H1 (cell line): ENCODE measurements around the gene ZFR. TPM values are rescaled to one million over a fixed set of nuclear protein-coding genes. Genes with fewer than 3 reads are reported as not detected.

Experiments
- CTCF ChIA-PET: fragments of 300-600 bp; sonication (Branson Sonifier 250); formaldehyde crosslinking; loops from one replicate; lab custom pipeline; 2021; ENCODE audit not compliant: partially characterized antibody; lab: Charles Lee
- POLR2A ChIA-PET: fragments of 300-600 bp; sonication (Branson Sonifier 250); formaldehyde crosslinking; loops from one replicate; lab custom pipeline; 2021; ENCODE audit warnings: inconsistent platforms; ENCODE audit not compliant: partially characterized antibody; lab: Charles Lee
- DNase-seq, 2 experiments: peaks; one replicate each; pipeline versions ENCODE4 v3.0.0 to v3.0.0-alpha.2; 2010 to 2022; ENCODE audit warnings: low spot score in 2 of 2, low read depth in 1 of 2, mixed read lengths in 1 of 2
- FAIRE-seq: peaks from 2 replicates; lab custom pipeline; 2011; peaks lifted over from hg19 to GRCh38; lab: Jason Lieb, UNC
- H2AFZ ChIP-seq: 2 replicates; pipeline ENCODE4 v1.8.1; 2012; ENCODE audit warnings: low read length, inconsistent platforms
- H2AK5ac ChIP-seq: 2 replicates; pipeline ENCODE4 v1.6.1; 2013; ENCODE audit warnings: low read depth, low read length
- H2BK120ac ChIP-seq: replicated peaks from 2 replicates; pipeline ENCODE3; 2013; ENCODE audit warnings: low read depth, low read length, inconsistent platforms
- H2BK12ac ChIP-seq: 2 replicates; pipeline ENCODE4 v1.6.1; 2013; ENCODE audit warnings: low read depth, low read length
- H2BK15ac ChIP-seq: 2 replicates; pipeline ENCODE4 v1.6.1; 2013; ENCODE audit warnings: low read length
- H2BK20ac ChIP-seq: 2 replicates; pipeline ENCODE4 v1.6.1; 2013; ENCODE audit warnings: low read length
- H2BK5ac ChIP-seq: 2 replicates; pipeline ENCODE4 v1.6.1; 2013; ENCODE audit warnings: low read depth, low read length
- H3K14ac ChIP-seq: 2 replicates; pipeline ENCODE4 v1.6.1; 2013; ENCODE audit warnings: inconsistent platforms; ENCODE audit not compliant: insufficient read length
- H3K18ac ChIP-seq: 2 replicates; pipeline ENCODE4 v1.6.1; 2013; ENCODE audit warnings: low read length; ENCODE audit errors: extremely low read depth
- H3K23ac ChIP-seq: 2 replicates; pipeline ENCODE4 v1.6.1; 2013; ENCODE audit warnings: inconsistent platforms; ENCODE audit not compliant: insufficient read length
- H3K23me2 ChIP-seq: 2 replicates; pipeline ENCODE4 v1.6.1; 2013; ENCODE audit warnings: low read depth, low read length
- H3K27ac ChIP-seq: 2 replicates; pipeline ENCODE4 v1.6.1; 2011; ENCODE audit warnings: low read depth, low read length, inconsistent platforms
- H3K27me3 ChIP-seq, 4 experiments: replicated peaks in 1 of 4; 1 replicate in 1 of 4; 2 replicates in 3 of 4; pipeline versions ENCODE4 v1.6.1 to v1.8.1; 2011 to 2013; ENCODE audit warnings: low read length in 3 of 4, mild to moderate bottlenecking in 3 of 4, inconsistent platforms in 2 of 4, mixed read lengths in 2 of 4, moderate library complexity in 1 of 4; ENCODE audit not compliant: control insufficient read depth in 3 of 4, insufficient read depth in 3 of 4; ENCODE audit errors: extremely low read depth in 1 of 4
- H3K36me3 ChIP-seq, 4 experiments: 2 replicates each; pipeline versions ENCODE4 v1.6.1 to v1.8.1; 2011 to 2013; ENCODE audit warnings: mild to moderate bottlenecking in 4 of 4, low read length in 3 of 4, moderate library complexity in 2 of 4, control low read depth in 1 of 4, inconsistent platforms in 1 of 4; ENCODE audit not compliant: insufficient read depth in 4 of 4, control insufficient read depth in 2 of 4
- H3K4ac ChIP-seq: replicated peaks from 2 replicates; pipeline ENCODE3; 2013; ENCODE audit warnings: low read length, low read depth, mixed read lengths, inconsistent platforms; ENCODE audit not compliant: insufficient read length
- H3K4me1 ChIP-seq, 4 experiments: replicated peaks in 1 of 4; 1 replicate in 1 of 4; 2 replicates in 3 of 4; pipeline versions ENCODE4 v1.6.1 to v1.8.1; 2011 to 2013; ENCODE audit warnings: low read length in 3 of 4, inconsistent platforms in 2 of 4, mixed read lengths in 1 of 4; ENCODE audit not compliant: insufficient read depth in 4 of 4, control insufficient read depth in 3 of 4
- H3K4me2 ChIP-seq, 2 experiments: 2 replicates each; pipeline versions ENCODE4 v1.6.1 to v1.8.1; 2011 to 2013; ENCODE audit warnings: low read depth in 2 of 2, low read length in 2 of 2, control low read depth in 1 of 2, inconsistent platforms in 1 of 2, mild to moderate bottlenecking in 1 of 2; ENCODE audit not compliant: insufficient read depth in 1 of 2
- H3K4me3 ChIP-seq, 4 experiments: fragments of 200-600, 300-600 bp in 1 of 4; sonication (generic), shearing (Covaris generic), sonication (Bioruptor Twin) in 1 of 4; 2 replicates each; pipeline versions ENCODE4 v1.5.1 to v1.8.1; 2011 to 2016; ENCODE audit warnings: low read length in 4 of 4, low read depth in 3 of 4, control low read depth in 2 of 4, inconsistent platforms in 2 of 4, mild to moderate bottlenecking in 2 of 4, mixed read lengths in 1 of 4, moderate library complexity in 1 of 4; ENCODE audit not compliant: insufficient read depth in 2 of 4; ENCODE audit errors: extremely low read depth in 1 of 4
- H3K56ac ChIP-seq: replicated peaks from 2 replicates; pipeline ENCODE3; 2013; ENCODE audit warnings: low read depth, mild to moderate bottlenecking, mixed read lengths, low read length, inconsistent platforms; ENCODE audit not compliant: insufficient read length
- H3K79me1 ChIP-seq: 2 replicates; pipeline ENCODE4 v1.6.1; 2013; ENCODE audit warnings: low read depth, low read length, control low read depth
- H3K79me2 ChIP-seq, 2 experiments: 2 replicates each; pipeline versions ENCODE4 v1.6.1 to v1.8.1; 2012 to 2013; ENCODE audit warnings: low read length in 2 of 2, mild to moderate bottlenecking in 2 of 2, inconsistent platforms in 1 of 2; ENCODE audit not compliant: insufficient read depth in 2 of 2, control insufficient read depth in 1 of 2
- H3K9ac ChIP-seq, 4 experiments: replicated peaks in 1 of 4; 1 replicate in 1 of 4; 2 replicates in 3 of 4; pipeline versions ENCODE4 v1.6.1 to v1.8.1; 2011 to 2013; ENCODE audit warnings: low read depth in 3 of 4, low read length in 3 of 4, control low read depth in 2 of 4, mild to moderate bottlenecking in 2 of 4, moderate library complexity in 2 of 4, inconsistent platforms in 1 of 4; ENCODE audit errors: extremely low read depth in 1 of 4
- H3K9me3 ChIP-seq, 2 experiments: 2 replicates each; pipeline versions ENCODE4 v1.6.1 to v1.8.1; 2012 to 2013; ENCODE audit warnings: mild to moderate bottlenecking in 2 of 2, moderate library complexity in 2 of 2, control low read depth in 1 of 2, inconsistent platforms in 1 of 2, low read depth in 1 of 2, low read length in 1 of 2, mixed read lengths in 1 of 2; ENCODE audit not compliant: insufficient read depth in 2 of 2
- H4K20me1 ChIP-seq, 2 experiments: replicated peaks in 1 of 2; 2 replicates each; pipeline versions ENCODE3 to v1.8.1; 2011 to 2013; ENCODE audit warnings: inconsistent platforms in 2 of 2, low read length in 2 of 2, mild to moderate bottlenecking in 1 of 2; ENCODE audit not compliant: insufficient read depth in 2 of 2, control insufficient read depth in 1 of 2
- H4K5ac ChIP-seq: 2 replicates; pipeline ENCODE4 v1.6.1; 2013; ENCODE audit warnings: low read length, low read depth, mixed read lengths, inconsistent platforms; ENCODE audit not compliant: insufficient read length
- H4K8ac ChIP-seq: 2 replicates; pipeline ENCODE4 v1.8.0; 2013; ENCODE audit warnings: mild to moderate bottlenecking, moderate library complexity, low read length, inconsistent platforms; ENCODE audit not compliant: insufficient read depth; ENCODE audit errors: extremely low read depth
- H4K91ac ChIP-seq: replicated peaks from 2 replicates; pipeline ENCODE3; 2013; ENCODE audit warnings: low read length, mixed read lengths, inconsistent platforms; ENCODE audit not compliant: insufficient read length
- CREB1 ChIP-seq: IDR thresholded peaks from 2 replicates; pipeline ENCODE4 v1.6.1; 2012; ENCODE audit warnings: inconsistent platforms
- GABPA ChIP-seq: IDR thresholded peaks from 2 replicates; pipeline ENCODE4 v1.6.1; 2011; ENCODE audit warnings: mild to moderate bottlenecking, low read length, moderate library complexity, borderline replicate concordance; ENCODE audit not compliant: insufficient read depth
- POLR2AphosphoS5 ChIP-seq: IDR thresholded peaks from 2 replicates; pipeline ENCODE4 v1.6.1; 2011; ENCODE audit warnings: low read depth, low read length
- WGBS, 2 experiments: shearing (Covaris generic) in 1 of 2; methylation state at CpG; one replicate each; pipeline versions ENCODE4 v1.1.6 to v1.1.7; 2013 to 2015; ENCODE audit warnings: low lambda C conversion rate in 2 of 2, mixed read lengths in 2 of 2, inconsistent platforms in 1 of 2, low coverage in 1 of 2, missing lambda C conversion rate in 1 of 2; ENCODE audit not compliant: insufficient replicate concordance in 2 of 2, insufficient coverage in 1 of 2, insufficient read length in 1 of 2; ENCODE audit errors: extremely low coverage in 1 of 2, missing lambda C conversion rate in 1 of 2; 5-methylcytosine and 5-hydroxymethylcytosine counted together
- long read RNA-seq, 2 experiments: library from RNA in 1 of 2; library from capped mRNA in 1 of 2; stranded (forward); transcript quantifications; one replicate each; pipeline ENCODE4 v2.0.0, GENCODE V29; 2021; ENCODE audit warnings: inconsistent platforms in 1 of 2
- polyA minus RNA-seq, 3 experiments: library from RNA; depleted of rRNA, polyadenylated mRNA; stranded (reverse); fragments of >200 nt; gene quantifications; 1 replicate in 2 of 3; 2 replicates in 1 of 3; pipeline ENCODE4 v1.2.3, GENCODE V29; 2011
- polyA plus RNA-seq, 7 experiments: library from polyadenylated mRNA; depleted of rRNA in 3 of 7; stranded (reverse) in 5 of 7; unstranded in 2 of 7; fragments of >200 nt in 5 of 7; fragments of 200-250 nt in 2 of 7; gene quantifications; 1 replicate in 5 of 7; 2 replicates in 1 of 7; 4 replicates in 1 of 7; pipeline versions ENCODE4 v1.2.1 to v1.2.3, GENCODE V29; 2011 to 2013; ENCODE audit warnings: missing spikeins in 2 of 7, mixed read lengths in 2 of 7
- total RNA-seq: library from RNA; stranded (reverse); fragmentation: NEBNext Ultra II Directional; extraction: Animal tissue kit (Norgen Biotek cat#: 25700); gene quantifications from 2 replicates; pipeline ENCODE4 v1.2.1, GENCODE V29; 2021
- TF ChIP-seq, protein P1 (sequence below): IDR thresholded peaks from 2 replicates; pipeline ENCODE4 v1.6.1; 2011; ENCODE audit warnings: low read depth, mild to moderate bottlenecking, low read length; ENCODE audit not compliant: insufficient read depth
- TF ChIP-seq, protein P2 (sequence below): IDR thresholded peaks from 2 replicates; pipeline ENCODE4 v1.6.1; 2012; ENCODE audit warnings: inconsistent platforms

The ZFR gene
- total RNA-seq (66.2 and 68.8 TPM in 2 replicates), polyA plus RNA-seq (2011; rRNA removed) (85.6 and 92.7 TPM in 2 replicates), polyA minus RNA-seq (2011; rRNA and poly(A)+ RNA removed) (317 and 380 TPM in 2 replicates)
- polyA plus RNA-seq (2011; cell fraction: cytosol; rRNA removed) = 65.6 TPM
- 153 TPM for polyA plus RNA-seq (2011; cell fraction: nucleus; rRNA removed)
- 32.8 to 53.6 TPM (median 40.0 TPM) in 4 replicates for polyA plus RNA-seq (2012, experiment 1 of 2)
- 3.5 TPM for polyA plus RNA-seq (2012, experiment 2 of 2)
- 49.9 TPM for polyA plus RNA-seq (2013, experiment 1 of 2)
- polyA plus RNA-seq (2013, experiment 2 of 2) = 51.6 TPM
- 67.5 TPM for polyA minus RNA-seq (2011; cell fraction: cytosol; rRNA and poly(A)+ RNA removed)
- 193 TPM for polyA minus RNA-seq (2011; cell fraction: nucleus; rRNA and poly(A)+ RNA removed)
- long read RNA-seq, experiment 1, partial matches to known transcripts = 37 of 70 reads
- long read RNA-seq, experiment 1, other reads (novel, unspliced or antisense) = 28 of 70 reads
- long read RNA-seq, experiment 2, full-length matches to known transcripts = 2 of 6 reads
- long read RNA-seq, experiment 2, partial matches to known transcripts = 2 of 6 reads
- long read RNA-seq, experiment 2, other reads (novel, unspliced or antisense) = 2 of 6 reads

DNA sequence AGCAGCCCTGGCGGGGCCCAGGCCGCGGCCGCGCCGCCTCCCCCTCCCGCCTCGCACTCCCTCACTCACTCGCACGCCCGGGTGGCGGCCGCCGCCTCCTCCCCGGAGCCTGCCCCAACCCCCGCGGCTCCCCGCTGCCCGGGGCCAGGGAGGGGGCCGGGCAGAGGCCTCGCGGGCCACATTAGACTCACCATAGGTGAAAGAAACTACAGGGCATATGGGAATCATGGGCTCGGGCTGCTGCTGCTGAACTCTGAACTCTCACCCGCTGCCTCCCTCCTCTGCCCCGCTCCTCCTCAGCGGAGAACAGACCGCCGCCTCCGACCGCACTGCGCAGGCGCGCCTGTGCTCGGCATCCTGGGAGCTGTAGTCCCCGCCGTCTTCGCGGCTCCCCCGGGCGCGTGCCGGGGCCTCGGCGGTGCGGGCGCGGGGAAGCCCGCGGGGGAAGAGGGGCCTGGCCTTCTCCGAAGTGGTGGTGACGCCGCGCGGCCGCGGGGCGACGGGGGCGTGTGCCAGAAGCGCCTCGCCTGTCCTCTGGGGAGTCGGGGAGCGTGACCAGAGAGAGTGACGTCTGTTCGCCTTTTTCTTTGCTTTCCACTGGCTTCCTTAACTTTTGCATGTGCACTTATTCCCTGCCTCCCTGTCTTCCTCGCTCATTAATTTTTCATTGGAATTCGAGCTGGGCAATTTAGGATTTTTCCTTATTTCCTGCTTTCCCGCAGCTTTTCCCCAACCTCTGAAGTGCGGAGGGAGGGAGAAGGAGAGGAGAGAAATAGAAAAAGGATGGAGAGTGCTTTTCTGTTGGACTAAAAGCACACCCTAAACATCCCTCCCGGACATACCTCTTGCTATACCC, at the start of gene ZFR:
Gene ZFR, minus strand, starts transcription at position 310 of the 856 bp plus-strand sequence. Its CDS starts 82 bp downstream, at position 228.
- Histone ChIP-seq H3K14ac (no peak within 1 kb of the TSS), H2AFZ (peak within 1 kb of the TSS; percentile 87), H3K23ac (no peak within 1 kb of the TSS), H3K4ac (no peak within 1 kb of the TSS), H3K27ac (peak within 1 kb of the TSS; percentile 85), H4K8ac (peak within 1 kb of the TSS; percentile 93), H3K4me3 (peak within 1 kb of the TSS; percentile 91 to 100 (median 95)), H3K9ac (peak within 1 kb of the TSS; percentile 51 to 89 (median 86)), H3K27me3 (peaks cover 0 to 10% (median 8%) of the 10 kb centered on the region in 4 experiments; a peak in 5 of 7 replicates), H4K20me1 (peaks cover 14 to 15% of the 10 kb centered on the region in 2 experiments), H3K56ac (peak within 1 kb of the TSS; percentile 70), H3K23me2 (peaks cover 12% of the 10 kb centered on the region), H3K18ac (peak within 1 kb of the TSS; percentile 79), H3K4me1 (peaks cover 0 to 10% (median 3%) of the 10 kb centered on the region in 4 experiments; a peak in 5 of 7 replicates), H3K79me2 (peaks cover 0 to 40% of the 10 kb centered on the region in 2 experiments; a peak in 3 of 4 replicates), H2BK120ac (no peak within 1 kb of the TSS), H2AK5ac (no peak within 1 kb of the TSS; the same call in 1 of the 2 replicates), H3K36me3 (peaks cover 0 to 3% (median 0%) of the 10 kb centered on the region in 4 experiments; a peak in 1 of 8 replicates), H4K5ac (peak within 1 kb of the TSS; percentile 90), H2BK5ac (peak within 1 kb of the TSS; percentile 66; the same call in 1 of the 2 replicates), H2BK20ac (no peak within 1 kb of the TSS), H3K9me3 (no peaks in the 10 kb centered on the region), H3K79me1 (no peaks in the 10 kb centered on the region; the same call in 1 of the 2 replicates), H2BK12ac (no peak within 1 kb of the TSS), H4K91ac (peak within 1 kb of the TSS; percentile 80), H3K4me2 (peak within 1 kb of the TSS; percentile 94 to 100), H2BK15ac (peak within 1 kb of the TSS; percentile 35; the same call in 1 of the 2 replicates)
- ChIA-PET CTCF (interaction anchor here (0.8 to 1.0 kb wide), 2 partner anchors 15 to 145 kb away, joined by 3 to 5 read pairs; no protein-coding TSS in a partner anchor), POLR2A (interaction anchor here (0.6 to 1.6 kb wide), 8 partner anchors 8 to 610 kb away, joined by 3 to 5 read pairs (median 3); partner anchors contain the start of gene SUB1)
- FAIRE-seq (no peak), DNase-seq (peak; percentile 66 to 95)
- 0% methylated on average over 23 of the region's 70 CpGs; no CpG with 5 or more reads in 1 of the 2 experiments for WGBS, 2 experiments
- TF ChIP-seq GABPA (no peak), POLR2AphosphoS5 (peak; percentile 90), CREB1 (no peak)
- TF ChIP-seq, protein P1, sequence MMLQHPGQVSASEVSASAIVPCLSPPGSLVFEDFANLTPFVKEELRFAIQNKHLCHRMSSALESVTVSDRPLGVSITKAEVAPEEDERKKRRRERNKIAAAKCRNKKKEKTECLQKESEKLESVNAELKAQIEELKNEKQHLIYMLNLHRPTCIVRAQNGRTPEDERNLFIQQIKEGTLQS = no peak
- TF ChIP-seq, protein P2, sequence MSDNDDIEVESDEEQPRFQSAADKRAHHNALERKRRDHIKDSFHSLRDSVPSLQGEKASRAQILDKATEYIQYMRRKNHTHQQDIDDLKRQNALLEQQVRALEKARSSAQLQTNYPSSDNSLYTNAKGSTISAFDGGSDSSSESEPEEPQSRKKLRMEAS = peak; percentile 91
